ENCODE data around the gene PCDH15.

The PCDH15 gene

DNA sequence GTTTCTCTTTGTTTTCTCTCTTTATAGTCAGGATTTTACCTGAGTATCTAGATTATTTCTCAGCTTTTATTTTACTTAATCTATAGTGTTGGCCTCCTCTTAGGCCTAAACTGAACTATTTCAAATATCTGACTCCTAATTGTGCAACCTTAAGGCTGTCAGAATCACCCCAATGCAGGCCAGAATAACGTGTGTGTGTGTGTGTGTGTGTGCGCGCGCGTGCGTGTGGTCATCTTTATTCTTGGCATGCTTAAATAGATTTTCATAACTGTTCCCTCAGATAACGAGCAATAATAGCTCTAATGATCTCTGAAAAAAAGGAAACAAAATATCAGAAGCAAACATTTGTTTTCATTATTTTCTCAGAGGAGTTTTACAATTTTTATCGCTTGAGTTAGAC is 92.4 kb downstream of the PCDH15 start:
- in situ Hi-C loops (cut with MboI; ENCODE audit: low sequenced_read_pairs) = no loop called here

- in situ Hi-C loops (cut with MboI; ENCODE audit: low sequenced_read_pairs) = no loop called here
Measured at GRCh38 chr10:54708021-54708420, 93.0 kb downstream of the PCDH15 start.

DNA sequence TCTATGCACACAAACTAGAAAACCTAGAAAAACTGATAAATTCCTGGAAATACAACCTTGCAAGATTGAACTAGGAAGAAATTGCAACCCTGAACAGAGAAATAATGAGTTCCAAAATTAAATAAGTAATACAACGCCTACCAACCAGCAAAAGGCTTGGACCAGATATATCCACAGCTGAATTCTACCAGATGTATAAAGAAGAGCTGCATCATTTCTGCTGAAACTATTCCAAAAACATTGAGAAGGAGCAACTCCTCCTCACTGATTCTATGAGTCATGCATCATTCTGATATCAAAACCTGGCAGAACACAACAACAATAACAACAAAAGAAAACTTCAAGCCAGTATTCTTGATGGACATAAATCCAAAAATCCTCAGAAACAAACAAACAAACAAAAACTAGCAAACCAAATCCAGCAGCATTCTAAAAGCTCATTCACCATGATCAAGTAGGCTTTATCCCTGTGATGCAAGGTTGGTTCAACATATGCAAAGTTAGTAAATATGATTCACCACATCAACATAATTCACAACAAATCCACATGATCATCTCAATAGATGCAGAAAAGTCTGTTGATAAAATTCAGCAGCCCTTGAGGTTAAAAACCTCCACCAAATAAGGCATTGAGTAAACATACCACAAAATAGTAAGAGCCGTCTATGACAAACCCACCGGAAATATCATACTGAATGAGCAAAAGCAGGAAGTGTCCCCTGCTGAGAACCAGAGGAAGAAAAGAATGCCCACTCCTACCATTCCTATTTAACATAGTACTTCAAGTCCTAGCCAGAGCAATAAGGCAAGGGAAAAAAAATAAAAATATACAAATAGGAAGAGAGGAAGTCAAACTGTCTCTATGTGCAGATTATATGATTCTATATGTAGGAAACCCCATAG is 98.2 kb downstream of the PCDH15 start:
- in situ Hi-C loops (cut with MboI; ENCODE audit: low sequenced_read_pairs) = no loop called here

GRCh38 chr10:54691331-54691730 is 109.7 kb downstream of the PCDH15 start:
- in situ Hi-C loops (cut with MboI; ENCODE audit: low sequenced_read_pairs) = no loop called here

GRCh38 chr10:54682554-54682953 is 118.5 kb downstream of the PCDH15 start:
- in situ Hi-C loops (cut with MboI; ENCODE audit: low sequenced_read_pairs) = no loop called here

- in situ Hi-C loops (cut with MboI; ENCODE audit: low sequenced_read_pairs) = no loop called here
Measured at GRCh38 chr10:54681136-54681535, 119.9 kb downstream of the PCDH15 start.

DNA sequence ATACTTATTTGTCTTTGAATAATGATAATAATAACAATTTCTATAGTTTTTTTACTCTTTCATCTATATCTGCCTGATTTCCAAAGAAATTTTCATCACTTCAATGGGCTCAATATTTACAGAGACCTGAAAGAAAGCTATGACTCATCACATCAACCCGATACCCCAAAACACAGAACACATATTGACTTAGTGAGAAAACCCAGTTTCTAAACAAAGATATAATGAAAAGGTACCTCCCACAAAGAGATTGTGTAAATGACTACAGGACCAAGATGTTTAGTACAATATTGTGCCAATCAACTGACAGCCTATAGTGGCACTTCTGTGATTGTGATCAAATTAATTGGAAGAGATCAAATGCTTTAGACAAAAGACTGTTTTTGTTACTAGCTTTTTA is 133.9 kb downstream of the PCDH15 start:
- in situ Hi-C loops (cut with MboI; ENCODE audit: low sequenced_read_pairs) = no loop called here

- in situ Hi-C loops (cut with MboI; ENCODE audit: low sequenced_read_pairs) = no loop called here
Measured at GRCh38 chr10:54666192-54666591, 134.8 kb downstream of the PCDH15 start.

- in situ Hi-C loops (cut with MboI; ENCODE audit: low sequenced_read_pairs) = no loop called here
Measured at GRCh38 chr10:54665095-54665494, 135.9 kb downstream of the PCDH15 start.

- in situ Hi-C loops (cut with MboI; ENCODE audit: low sequenced_read_pairs) = no loop called here
Measured at GRCh38 chr10:54660397-54660796, 140.6 kb downstream of the PCDH15 start.

DNA sequence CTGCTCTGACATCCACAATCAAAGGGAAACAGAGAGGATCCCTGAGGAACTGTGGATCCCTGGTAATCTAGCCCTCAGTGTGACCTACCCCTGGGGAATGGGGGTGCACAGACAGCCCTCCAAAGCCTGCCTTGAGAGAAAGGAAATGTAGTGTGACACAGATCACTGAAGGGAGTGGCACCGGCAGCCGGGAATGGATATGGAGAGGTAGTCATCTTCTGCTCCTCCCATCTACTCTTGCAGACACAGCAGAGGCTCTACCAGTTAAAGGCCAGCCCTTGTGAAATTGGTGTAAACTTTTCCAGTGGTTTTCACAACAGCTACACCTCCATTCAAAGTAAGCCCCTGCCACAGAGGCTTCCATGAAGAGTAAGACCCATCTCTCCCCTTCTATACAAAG is 144.4 kb downstream of the PCDH15 start:
- in situ Hi-C loops (cut with MboI; ENCODE audit: low sequenced_read_pairs) = no loop called here

DNA sequence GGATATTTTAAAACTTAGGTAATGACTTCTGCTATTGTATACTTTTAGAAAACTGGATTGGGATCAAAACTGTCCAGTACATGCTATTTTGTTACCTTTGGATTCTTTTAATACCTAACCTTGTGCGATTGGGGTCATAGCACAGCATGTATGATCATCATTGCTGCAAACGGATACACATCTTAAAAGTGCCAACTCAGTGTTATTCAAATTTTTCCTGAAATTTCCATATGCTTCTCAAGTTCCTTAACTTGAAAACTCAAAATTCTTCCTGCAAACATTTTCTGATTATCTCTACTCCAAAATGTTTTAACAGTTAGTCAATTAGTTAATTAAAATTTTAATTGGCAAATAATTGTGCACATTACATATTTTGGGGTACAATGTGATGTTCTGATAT is 147.5 kb downstream of the PCDH15 start:
- in situ Hi-C loops (cut with MboI; ENCODE audit: low sequenced_read_pairs) = no loop called here

GRCh38 chr10:54650547-54650946 is 150.5 kb downstream of the PCDH15 start:
- in situ Hi-C loops (cut with MboI; ENCODE audit: low sequenced_read_pairs) = no loop called here

GRCh38 chr10:54622017-54622416 is 179.0 kb downstream of the PCDH15 start:
- in situ Hi-C loops (cut with MboI; ENCODE audit: low sequenced_read_pairs) = no loop called here

DNA sequence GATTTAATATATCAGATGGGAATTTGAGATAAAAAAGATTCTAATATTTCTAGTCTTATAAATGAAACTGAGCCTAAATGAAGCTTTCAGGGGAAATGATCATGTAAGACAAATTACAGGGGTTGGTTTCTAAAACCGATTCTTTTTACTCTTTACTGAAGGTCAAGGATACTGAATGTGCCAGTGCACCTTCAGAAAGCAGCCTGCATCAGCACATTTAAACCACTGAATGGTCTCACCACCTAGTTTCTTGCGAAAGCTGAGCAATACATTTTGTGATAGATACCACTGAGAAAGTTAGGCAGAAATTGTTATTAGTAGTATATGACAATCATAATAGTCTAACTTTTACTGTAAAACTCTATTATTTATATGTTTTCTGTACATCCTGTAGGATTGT is 180.7 kb downstream of the PCDH15 start:
- in situ Hi-C loops (cut with MboI; ENCODE audit: low sequenced_read_pairs) = no loop called here

DNA sequence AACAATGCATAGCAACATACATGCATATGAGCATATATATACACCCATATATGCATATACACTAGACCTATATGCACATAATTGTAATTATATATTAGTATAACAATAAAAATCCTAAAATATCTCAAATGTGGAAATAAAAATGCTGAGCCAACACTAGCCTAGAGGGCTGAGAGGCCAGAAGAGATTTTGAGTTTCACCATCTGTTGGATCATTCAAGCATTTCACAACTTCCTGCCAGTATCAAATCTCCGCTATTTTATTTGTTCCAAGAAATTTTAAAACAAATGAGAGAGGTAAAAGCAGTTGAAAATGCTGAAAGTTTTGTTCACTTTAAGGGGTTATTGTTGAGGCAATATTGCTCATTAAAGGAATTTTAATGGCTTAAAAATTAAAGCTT is 187.0 kb downstream of the PCDH15 start:
- in situ Hi-C loops (cut with MboI; ENCODE audit: low sequenced_read_pairs) = no loop called here

- in situ Hi-C loops (cut with MboI; ENCODE audit: low sequenced_read_pairs) = no loop called here
Measured at GRCh38 chr10:54613162-54613561, 187.9 kb downstream of the PCDH15 start.

- in situ Hi-C loops (cut with MboI; ENCODE audit: low sequenced_read_pairs) = no loop called here
Measured at GRCh38 chr10:54609423-54609822, 191.6 kb downstream of the PCDH15 start.

DNA sequence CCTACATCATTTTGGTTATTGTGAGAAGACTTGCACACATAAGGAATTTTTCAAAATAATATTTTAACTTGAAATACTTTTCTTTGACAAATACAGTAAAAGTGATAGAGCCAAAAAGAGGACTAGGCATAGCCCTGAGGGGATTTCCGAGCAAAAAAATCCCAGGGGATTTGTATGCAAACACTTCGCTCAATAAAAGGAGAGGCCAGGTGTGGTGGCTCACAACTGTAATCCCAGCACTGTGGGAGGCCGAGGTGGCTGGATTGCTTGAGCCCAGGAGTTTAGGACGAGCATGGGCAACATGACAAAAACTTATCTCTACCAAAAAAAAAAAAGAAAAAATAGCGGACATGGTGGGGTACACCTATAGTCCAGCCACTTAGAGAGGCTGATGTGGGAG is 193.0 kb downstream of the PCDH15 start:
- in situ Hi-C loops (cut with MboI; ENCODE audit: low sequenced_read_pairs) = no loop called here

DNA sequence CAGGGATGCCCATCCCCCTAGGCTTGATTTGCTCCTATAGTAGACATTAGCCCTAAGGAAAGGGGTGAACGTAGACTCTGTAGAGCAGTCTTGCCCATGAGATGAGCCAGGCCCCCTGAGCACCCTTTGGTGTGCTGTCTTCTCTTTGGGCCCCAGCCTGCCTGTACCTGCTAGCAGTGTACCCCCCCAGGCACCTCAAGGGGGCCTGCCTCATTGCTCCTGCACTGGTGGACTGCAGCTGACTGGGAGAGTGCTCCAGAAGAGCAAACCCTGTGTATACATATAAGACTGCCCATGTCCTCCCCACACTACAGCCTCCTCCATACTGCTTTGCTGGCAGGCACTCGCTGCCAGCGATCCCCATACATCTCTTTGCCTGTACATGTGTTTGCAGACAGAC is 206.7 kb downstream of the PCDH15 start:
- in situ Hi-C loops (cut with MboI; ENCODE audit: low sequenced_read_pairs) = no loop called here

DNA sequence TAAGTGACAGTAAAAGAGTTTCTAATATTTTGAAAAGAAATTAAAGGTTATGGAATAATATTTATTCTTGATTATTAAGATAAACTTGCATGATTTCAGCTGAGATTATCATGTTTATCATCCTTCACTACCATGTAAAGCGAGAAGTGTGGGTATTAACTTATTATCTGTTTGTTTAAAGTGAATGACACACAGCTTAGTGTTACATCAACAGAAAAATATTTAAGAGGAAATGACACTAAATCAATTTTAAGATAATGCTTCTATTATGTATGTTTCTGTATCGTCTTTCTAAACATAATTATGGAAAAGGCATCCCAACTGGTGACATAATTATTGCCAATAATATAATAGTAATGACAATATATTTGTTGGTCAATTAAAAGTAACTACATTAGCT is 213.1 kb downstream of the PCDH15 start:
- in situ Hi-C loops (cut with MboI; ENCODE audit: low sequenced_read_pairs) = no loop called here

DNA sequence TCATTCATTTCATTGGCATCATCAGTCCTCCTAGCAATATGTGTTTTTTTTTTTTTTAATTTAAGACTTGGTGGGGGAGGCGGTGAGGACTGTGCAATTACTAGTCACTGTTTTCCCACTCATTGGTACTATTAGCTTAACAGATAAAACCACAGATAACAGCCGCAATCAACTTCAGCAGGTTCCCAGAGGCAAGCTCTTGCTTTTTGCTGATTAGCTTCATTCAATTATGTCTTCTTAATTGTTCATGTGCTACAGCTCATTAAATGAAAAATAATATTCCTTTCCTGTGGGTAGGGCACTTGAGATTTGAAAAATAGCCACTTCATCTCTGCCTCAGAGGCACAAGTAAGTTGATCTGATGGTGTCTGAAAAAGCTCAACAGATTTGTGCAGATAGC is 215.5 kb downstream of the PCDH15 start:
- in situ Hi-C loops (cut with MboI; ENCODE audit: low sequenced_read_pairs) = no loop called here

DNA sequence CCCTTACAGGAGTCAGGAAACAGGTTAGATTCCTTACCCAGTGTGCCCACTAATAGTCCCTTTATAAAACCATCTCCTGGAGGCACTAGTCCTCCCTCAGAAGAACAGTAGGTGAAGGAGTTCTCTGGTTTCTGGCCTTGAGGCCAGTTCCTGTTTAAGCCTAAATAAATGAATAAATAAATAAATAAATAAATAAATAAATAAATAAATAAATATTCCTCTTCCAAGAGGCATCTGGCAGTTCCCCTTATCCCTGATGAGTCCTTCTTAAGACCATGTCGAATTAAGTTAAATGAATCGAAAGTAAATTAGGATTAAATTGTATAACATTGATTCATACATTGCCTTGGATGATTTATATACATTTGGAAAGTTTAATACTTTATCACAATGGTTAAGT is 223.3 kb downstream of the PCDH15 start:
- in situ Hi-C loops (cut with MboI; ENCODE audit: low sequenced_read_pairs) = no loop called here
